GM12865 (cell line): ENCODE results near the gene ATG4D.

Experiments used
- DNase-seq: peaks from one replicate; pipeline ENCODE4 v3.0.0; 2010; ENCODE audit warnings: low read depth
- H3K4me3 ChIP-seq: 2 replicates; pipeline ENCODE4 v1.5.1; 2011; ENCODE audit warnings: mild to moderate bottlenecking, low read depth, low read length, control low read depth
- TF ChIP-seq, protein P1 (sequence below): IDR thresholded peaks from 2 replicates; pipeline ENCODE4 v1.5.1; 2011; ENCODE audit warnings: low read length, control low read depth, low read depth, inconsistent platforms; ENCODE audit not compliant: insufficient read depth; ENCODE audit errors: missing control alignments

Gene ATG4D

DNA sequence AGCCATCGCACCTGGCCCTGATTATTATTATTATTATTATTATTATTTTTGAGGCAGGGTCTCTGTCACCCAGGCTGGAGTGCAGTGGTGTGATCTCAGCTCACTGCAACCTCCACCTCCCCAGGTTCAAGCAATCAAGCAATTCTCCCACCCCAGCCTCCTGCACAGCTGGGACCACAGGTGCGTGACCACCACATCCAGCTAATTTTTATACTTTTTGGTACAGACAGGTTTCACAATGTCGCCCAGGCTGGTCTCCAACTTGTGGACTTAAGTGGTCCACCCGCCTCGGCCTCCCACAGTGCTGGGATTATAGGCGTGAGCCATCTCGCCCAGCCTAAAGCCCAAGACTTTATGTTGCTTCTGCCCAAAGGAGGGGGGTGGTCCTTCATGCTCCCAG, 49.4 kb downstream of the ATG4D start:
- DNase-seq = no peak
- TF ChIP-seq, protein P1, sequence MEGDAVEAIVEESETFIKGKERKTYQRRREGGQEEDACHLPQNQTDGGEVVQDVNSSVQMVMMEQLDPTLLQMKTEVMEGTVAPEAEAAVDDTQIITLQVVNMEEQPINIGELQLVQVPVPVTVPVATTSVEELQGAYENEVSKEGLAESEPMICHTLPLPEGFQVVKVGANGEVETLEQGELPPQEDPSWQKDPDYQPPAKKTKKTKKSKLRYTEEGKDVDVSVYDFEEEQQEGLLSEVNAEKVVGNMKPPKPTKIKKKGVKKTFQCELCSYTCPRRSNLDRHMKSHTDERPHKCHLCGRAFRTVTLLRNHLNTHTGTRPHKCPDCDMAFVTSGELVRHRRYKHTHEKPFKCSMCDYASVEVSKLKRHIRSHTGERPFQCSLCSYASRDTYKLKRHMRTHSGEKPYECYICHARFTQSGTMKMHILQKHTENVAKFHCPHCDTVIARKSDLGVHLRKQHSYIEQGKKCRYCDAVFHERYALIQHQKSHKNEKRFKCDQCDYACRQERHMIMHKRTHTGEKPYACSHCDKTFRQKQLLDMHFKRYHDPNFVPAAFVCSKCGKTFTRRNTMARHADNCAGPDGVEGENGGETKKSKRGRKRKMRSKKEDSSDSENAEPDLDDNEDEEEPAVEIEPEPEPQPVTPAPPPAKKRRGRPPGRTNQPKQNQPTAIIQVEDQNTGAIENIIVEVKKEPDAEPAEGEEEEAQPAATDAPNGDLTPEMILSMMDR = no peak
- H3K4me3 ChIP-seq = no peak overlapping the region

DNA sequence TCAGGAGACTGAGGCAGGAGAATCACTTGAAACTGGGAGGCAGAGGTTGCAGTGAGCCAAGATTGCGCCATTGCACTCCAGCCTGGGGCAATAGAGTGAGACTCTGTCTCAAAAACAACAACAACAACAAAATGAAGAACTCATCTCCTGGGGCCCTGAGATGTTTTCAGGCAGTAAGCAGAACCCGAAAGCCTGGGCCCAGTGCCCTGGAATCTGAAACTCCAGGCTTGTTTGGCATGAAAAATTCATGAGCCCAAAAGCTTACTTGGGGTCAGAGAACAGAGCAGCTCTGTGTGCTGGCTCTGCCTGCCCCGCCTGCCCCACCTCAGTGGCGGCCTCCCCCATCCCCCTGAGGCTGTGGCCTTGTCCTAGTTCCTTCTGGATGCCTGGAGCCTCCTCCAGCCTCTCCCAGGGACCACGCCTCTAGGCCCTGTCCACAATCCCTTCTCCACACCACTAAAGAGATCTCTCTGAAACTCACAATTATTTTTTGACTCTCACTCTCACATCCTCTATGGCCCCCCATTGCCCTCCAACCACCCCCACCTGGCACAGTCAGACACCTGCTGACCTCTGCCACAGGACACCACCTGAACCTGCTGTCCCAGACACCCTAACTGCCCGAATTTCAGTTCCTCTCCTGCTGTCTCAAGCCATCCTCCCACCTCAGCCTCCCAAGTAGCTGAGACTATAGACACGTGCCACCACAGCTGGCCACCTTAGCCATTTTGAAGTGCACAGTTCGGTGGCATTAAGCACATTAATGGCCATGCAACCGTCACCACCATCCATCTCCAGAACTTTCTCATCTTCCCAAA, 50.3 kb downstream of the ATG4D start:
- DNase-seq = peak; percentile 86
- TF ChIP-seq, protein P1 = no peak
- no peak overlapping the region for H3K4me3 ChIP-seq

- TF ChIP-seq, protein P1 = no peak
- no peak for DNase-seq
- H3K4me3 ChIP-seq = no peak overlapping the region
Measured at GRCh38 chr19:10600149-10600548, 56.4 kb downstream of the ATG4D start.

DNA sequence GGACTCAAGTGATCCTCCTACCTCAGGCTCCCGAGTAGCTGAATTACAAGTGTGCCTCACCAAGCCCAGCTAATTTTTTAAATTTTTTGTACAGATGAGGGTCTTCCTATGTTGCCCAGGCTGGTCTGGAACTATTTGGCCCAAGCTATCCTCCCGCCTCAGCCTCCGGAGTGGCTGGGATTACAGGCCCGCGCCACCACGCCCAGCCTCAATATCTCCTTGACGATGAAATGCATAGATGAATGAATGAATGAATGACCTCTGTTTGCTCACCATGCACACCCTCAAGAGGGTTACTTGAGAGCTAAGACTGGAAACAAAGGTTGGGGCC, 58.3 kb downstream of the ATG4D start:
- TF ChIP-seq, protein P1 = no peak
- H3K4me3 ChIP-seq = no peak overlapping the region
- DNase-seq = no peak

DNA sequence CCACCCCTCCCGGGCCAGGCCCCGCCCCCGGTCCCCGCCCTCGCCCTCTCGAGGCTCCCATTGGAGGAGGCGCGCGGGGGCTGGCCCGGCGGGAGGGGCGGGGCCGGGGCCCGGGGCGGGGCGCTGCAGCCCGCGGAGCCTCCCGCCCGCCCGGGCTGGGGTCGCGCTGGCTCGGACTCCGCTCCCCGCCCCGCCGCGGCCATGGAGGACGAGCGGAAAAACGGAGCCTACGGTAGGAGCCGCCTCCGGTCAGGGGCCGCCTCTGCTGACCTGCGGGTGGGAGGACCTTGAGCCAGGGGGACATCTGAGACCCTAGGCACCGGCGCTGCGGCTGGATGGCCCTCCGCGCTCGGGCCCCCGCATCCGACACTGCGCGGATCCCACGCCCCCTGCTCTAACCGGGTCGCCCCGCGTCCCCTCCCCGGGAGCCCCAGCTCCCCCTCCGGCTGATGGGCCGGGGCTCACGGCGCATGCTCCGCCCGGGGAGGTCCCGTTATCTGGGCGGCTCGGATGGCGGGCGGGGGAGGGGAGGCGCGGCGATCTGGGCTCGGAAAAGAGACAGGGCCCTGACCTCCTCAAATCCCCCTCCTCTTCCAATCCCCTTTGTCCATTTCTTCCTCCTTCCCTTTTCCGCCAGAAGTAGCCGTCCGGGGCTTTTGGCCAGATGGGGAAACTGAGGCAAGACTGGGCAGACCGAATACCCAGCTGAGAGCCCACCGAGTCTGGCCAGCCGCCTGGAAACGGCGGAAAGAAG, 58.8 kb downstream of the ATG4D start:
- TF ChIP-seq, protein P1 = no peak

More for the DNA sequence above, 58.8 kb downstream of the ATG4D start:
- H3K4me3 ChIP-seq = peak overlapping the region; percentile 98
- peak; percentile 87 for DNase-seq
